Measurements from ENCODE around the gene CCN5.

Gene CCN5

DNA sequence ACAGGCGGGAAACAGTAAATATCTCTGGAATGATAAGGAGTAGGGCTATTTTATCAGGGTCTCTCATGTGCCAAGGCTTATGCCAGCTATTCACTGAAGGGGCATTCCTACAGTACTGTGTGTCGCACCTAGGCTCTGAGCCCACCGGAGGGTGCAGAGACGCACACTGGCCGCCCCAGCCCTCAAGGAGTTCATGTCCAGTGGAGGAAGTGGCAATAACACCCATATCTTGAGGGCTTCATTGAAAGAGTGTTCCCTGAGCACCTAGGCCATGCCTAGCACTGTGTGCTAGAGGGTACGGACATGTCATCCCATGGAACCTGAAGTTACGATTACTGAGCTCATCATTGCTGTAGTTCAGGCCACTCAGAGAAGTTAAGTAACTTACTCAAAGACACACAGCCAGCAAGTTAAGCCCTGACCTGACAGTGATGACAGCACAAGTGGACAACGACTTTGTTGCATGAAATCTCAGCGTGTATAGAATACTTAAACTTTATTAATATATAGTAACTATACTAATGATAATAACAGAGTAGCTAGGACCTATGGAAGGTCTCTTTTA, 8.7 kb downstream of the CCN5 start:
- Histone ChIP-seq H3K9me3 (ENCODE audit: control insufficient read depth, low read length) (no peaks in the 10 kb centered on the region), H3K4me3 (ENCODE audit: low read length) (no peak overlapping the region), H3K27me3 (ENCODE audit: control insufficient read depth, insufficient read depth, low read length) (peaks cover 4% of the 10 kb centered on the region), H3K4me1 (ENCODE audit: control insufficient read depth, insufficient read depth, low read length) (peaks cover 6% of the 10 kb centered on the region), H3K9ac (ENCODE audit: low read length) (no peak overlapping the region), H3K36me3 (ENCODE audit: control insufficient read depth, insufficient read depth, low read length) (no peaks in the 10 kb centered on the region)

DNA sequence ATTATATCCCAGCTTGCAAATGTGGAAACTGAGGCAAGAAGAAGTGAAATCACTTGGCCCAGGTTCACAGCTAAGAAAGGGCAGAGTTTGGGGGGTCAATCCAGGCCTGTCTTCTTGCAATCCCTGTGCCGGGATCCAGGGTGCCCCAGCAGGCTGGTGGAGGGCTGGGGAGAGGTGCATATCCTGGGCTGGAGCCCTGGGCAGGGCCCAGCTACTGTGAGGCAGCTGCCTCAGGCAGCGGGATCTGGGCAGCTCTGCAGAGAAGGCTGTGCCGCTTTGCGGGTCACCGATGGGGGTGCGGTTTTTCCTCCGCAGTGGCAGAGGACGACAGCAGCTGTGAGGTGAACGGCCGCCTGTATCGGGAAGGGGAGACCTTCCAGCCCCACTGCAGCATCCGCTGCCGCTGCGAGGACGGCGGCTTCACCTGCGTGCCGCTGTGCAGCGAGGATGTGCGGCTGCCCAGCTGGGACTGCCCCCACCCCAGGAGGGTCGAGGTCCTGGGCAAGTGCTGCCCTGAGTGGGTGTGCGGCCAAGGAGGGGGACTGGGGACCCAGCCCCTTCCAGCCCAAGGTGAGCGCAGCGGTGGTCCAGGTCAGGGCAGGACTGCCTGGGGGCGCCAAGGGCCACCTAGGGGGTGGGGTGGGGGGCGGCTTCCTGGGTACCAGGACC, 9.4 kb downstream of the CCN5 start:
- Histone ChIP-seq H3K4me3 (ENCODE audit: low read length) (no peak overlapping the region), H3K4me1 (ENCODE audit: control insufficient read depth, insufficient read depth, low read length) (peaks cover 13% of the 10 kb centered on the region), H3K9me3 (ENCODE audit: control insufficient read depth, low read length) (no peaks in the 10 kb centered on the region), H3K9ac (ENCODE audit: low read length) (no peak overlapping the region), H3K36me3 (ENCODE audit: control insufficient read depth, insufficient read depth, low read length) (no peaks in the 10 kb centered on the region), H3K27me3 (ENCODE audit: control insufficient read depth, insufficient read depth, low read length) (peaks cover 4% of the 10 kb centered on the region)

DNA sequence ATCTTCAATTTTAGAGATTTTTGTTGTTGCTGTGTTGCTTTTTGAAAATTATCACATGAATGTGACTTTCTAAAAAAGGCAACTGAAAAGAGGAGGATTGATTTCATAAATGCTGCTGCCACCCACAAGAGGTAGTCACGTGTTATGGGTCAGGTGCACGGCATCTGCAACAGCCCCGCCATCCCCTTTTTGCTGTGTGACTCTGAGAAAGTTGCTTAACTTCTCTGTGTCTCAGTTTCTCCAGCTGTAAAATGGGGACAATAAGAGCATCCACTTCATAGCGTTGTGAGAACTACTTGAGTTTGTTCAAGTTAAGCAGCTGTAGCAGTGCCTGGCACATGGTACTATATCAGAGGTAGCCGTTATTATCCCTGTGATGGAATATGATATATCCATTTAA, 10.7 kb downstream of the CCN5 start:
- Histone ChIP-seq H3K9me3 (ENCODE audit: control insufficient read depth, low read length) (no peaks in the 10 kb centered on the region), H3K4me3 (ENCODE audit: low read length) (no peak overlapping the region), H3K27me3 (ENCODE audit: control insufficient read depth, insufficient read depth, low read length) (peaks cover 4% of the 10 kb centered on the region), H3K4me1 (ENCODE audit: control insufficient read depth, insufficient read depth, low read length) (peaks cover 12% of the 10 kb centered on the region), H3K36me3 (ENCODE audit: control insufficient read depth, insufficient read depth, low read length) (no peaks in the 10 kb centered on the region), H3K9ac (ENCODE audit: low read length) (no peak overlapping the region)

DNA sequence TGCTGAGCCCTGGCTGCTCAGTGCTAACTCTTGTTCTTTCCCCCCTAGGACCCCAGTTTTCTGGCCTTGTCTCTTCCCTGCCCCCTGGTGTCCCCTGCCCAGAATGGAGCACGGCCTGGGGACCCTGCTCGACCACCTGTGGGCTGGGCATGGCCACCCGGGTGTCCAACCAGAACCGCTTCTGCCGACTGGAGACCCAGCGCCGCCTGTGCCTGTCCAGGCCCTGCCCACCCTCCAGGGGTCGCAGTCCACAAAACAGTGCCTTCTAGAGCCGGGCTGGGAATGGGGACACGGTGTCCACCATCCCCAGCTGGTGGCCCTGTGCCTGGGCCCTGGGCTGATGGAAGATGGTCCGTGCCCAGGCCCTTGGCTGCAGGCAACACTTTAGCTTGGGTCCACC, 11.9 kb downstream of the CCN5 start:
- Histone ChIP-seq H3K9me3 (ENCODE audit: control insufficient read depth, low read length) (no peaks in the 10 kb centered on the region), H3K9ac (ENCODE audit: low read length) (no peak overlapping the region), H3K27me3 (ENCODE audit: control insufficient read depth, insufficient read depth, low read length) (peaks cover 4% of the 10 kb centered on the region), H3K4me3 (ENCODE audit: low read length) (no peak overlapping the region), H3K4me1 (ENCODE audit: control insufficient read depth, insufficient read depth, low read length) (peaks cover 19% of the 10 kb centered on the region), H3K36me3 (ENCODE audit: control insufficient read depth, insufficient read depth, low read length) (no peaks in the 10 kb centered on the region)

DNA sequence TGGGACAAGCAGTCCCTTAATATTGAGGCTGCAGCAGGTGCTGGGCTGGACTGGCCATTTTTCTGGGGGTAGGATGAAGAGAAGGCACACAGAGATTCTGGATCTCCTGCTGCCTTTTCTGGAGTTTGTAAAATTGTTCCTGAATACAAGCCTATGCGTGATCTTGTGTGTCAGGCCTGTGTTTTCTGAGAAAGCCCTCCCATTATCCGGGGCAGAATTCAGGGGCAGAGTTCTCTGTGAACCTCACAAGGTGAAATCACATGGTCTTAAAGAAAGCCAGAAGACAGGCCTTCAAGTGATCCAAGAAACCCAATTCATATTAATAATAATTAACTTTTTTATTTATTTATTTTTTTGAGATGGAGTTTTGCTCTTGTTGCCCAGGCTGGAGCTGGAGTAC, 12.5 kb downstream of the CCN5 start:
- Histone ChIP-seq H3K4me3 (ENCODE audit: low read length) (no peak overlapping the region), H3K27me3 (ENCODE audit: control insufficient read depth, insufficient read depth, low read length) (peaks cover 4% of the 10 kb centered on the region)

DNA sequence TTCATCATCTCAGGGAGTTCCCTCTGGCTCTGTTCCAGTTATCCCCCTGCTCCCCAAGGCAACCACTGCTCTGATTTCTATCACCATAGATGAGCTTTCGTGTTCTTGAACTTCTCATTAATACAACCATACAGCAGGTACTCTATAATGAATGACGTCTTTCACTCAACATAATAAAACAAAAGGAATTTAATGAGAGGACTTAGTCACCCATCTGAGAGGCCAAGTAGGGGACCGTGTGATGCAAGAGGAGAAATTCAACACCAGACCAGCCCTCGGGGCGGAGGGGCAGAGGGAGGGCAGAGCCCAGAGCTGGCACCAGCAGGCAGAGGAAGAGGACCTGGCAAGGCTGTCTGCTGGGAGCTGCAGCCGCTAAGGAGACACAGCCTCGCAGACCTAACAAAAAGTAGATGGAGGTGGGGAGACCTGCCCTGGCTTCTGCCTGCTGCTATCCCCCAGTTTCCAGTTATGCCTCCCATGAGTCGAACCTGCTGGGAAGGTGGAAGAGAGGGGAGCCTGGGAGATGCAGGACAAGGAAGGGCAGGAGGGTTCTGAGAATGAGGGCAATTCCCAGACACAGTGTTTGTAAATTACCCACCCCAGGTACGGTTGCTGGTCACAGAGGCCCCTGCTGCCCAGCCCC, 13.8 kb downstream of the CCN5 start:
- no peaks in the 10 kb centered on the region for H3K36me3 ChIP-seq (ENCODE audit: control insufficient read depth, insufficient read depth, low read length)
- H3K4me3 ChIP-seq (ENCODE audit: low read length) = no peak overlapping the region

More for the DNA sequence above, 12.5 kb downstream of the CCN5 start:
- H3K4me1 ChIP-seq (ENCODE audit: control insufficient read depth, insufficient read depth, low read length) = peaks cover 23% of the 10 kb centered on the region
- no peak overlapping the region for H3K9ac ChIP-seq (ENCODE audit: low read length)
- no peaks in the 10 kb centered on the region for H3K9me3 ChIP-seq (ENCODE audit: control insufficient read depth, low read length)
- no peaks in the 10 kb centered on the region for H3K36me3 ChIP-seq (ENCODE audit: control insufficient read depth, insufficient read depth, low read length)

DNA sequence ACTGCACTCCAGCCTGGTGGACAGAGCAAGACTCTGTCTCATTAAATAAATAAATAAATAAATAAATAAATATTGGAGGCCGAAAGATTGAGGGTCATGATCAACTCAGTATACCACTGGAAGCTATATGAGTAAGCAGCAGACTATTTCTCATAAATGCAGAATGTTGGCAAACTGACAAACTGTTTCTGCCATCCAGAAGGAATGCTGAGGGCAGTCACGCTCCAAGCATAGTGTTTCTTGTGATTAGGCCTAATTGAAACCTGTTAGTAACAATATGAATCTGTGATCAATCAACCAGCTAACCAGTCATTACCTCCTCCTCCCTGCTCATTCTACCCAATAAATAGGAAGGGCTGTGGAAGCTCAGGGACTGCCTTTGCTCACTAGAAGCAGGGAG, 15.3 kb downstream of the CCN5 start:
- Histone ChIP-seq H3K4me3 (ENCODE audit: low read length) (no peak overlapping the region), H3K4me1 (ENCODE audit: control insufficient read depth, insufficient read depth, low read length) (peaks cover 30% of the 10 kb centered on the region), H3K36me3 (ENCODE audit: control insufficient read depth, insufficient read depth, low read length) (no peaks in the 10 kb centered on the region), H3K9me3 (ENCODE audit: control insufficient read depth, low read length) (no peaks in the 10 kb centered on the region), H3K9ac (ENCODE audit: low read length) (no peak overlapping the region), H3K27me3 (ENCODE audit: control insufficient read depth, insufficient read depth, low read length) (no peaks in the 10 kb centered on the region)

More for the DNA sequence above, 13.8 kb downstream of the CCN5 start:
- Histone ChIP-seq H3K4me1 (ENCODE audit: control insufficient read depth, insufficient read depth, low read length) (peaks cover 30% of the 10 kb centered on the region), H3K9me3 (ENCODE audit: control insufficient read depth, low read length) (no peaks in the 10 kb centered on the region), H3K27me3 (ENCODE audit: control insufficient read depth, insufficient read depth, low read length) (peaks cover under 1% of the 10 kb centered on the region), H3K9ac (ENCODE audit: low read length) (no peak overlapping the region)

DNA sequence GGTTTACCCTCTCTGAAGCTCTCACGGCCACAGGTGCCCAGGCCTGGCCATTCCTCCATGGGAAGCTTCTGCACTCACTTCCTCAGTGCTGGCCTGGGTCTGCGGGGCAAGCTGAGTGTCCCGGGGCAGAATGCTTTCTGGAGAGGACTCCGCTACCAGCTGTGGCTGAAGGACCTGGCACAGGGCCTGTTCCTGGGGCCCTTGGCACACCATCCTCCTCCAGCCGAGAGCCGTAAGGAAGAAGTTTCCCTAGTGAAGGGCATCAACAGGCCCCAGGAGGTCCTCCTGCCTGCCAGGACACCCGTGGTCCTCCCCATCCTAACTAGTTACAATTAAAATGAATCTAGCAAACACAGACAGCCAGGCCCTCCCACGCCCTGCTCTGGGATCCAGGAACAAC, 16.5 kb downstream of the CCN5 start:
- H3K9ac ChIP-seq (ENCODE audit: low read length) = no peak overlapping the region

DNA sequence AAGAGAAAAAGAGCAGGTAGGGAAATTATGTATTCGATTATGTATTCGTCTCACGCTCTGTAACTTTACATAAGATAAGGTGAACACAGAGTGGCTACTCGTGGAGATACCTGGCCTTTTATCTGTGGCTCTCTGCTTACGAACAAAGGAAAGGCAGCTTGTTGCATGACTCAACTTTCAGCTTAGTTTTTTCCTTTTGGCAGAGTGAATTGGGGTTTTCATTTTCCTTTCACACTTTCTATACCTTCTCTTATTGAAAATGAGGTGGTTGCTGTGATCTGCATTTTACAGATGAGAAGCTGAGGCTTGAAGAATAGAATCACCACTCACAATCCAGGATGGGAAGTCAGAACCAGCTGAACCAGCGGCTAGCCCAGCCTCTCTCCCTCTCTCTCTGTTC, 17.2 kb downstream of the CCN5 start:
- Histone ChIP-seq H3K4me3 (ENCODE audit: low read length) (no peak overlapping the region), H3K9me3 (ENCODE audit: control insufficient read depth, low read length) (no peaks in the 10 kb centered on the region), H3K4me1 (ENCODE audit: control insufficient read depth, insufficient read depth, low read length) (peaks cover 30% of the 10 kb centered on the region), H3K9ac (ENCODE audit: low read length) (no peak overlapping the region), H3K36me3 (ENCODE audit: control insufficient read depth, insufficient read depth, low read length) (no peaks in the 10 kb centered on the region), H3K27me3 (ENCODE audit: control insufficient read depth, insufficient read depth, low read length) (no peaks in the 10 kb centered on the region)

More for the DNA sequence above, 16.5 kb downstream of the CCN5 start:
- no peak overlapping the region for H3K4me3 ChIP-seq (ENCODE audit: low read length)
- H3K4me1 ChIP-seq (ENCODE audit: control insufficient read depth, insufficient read depth, low read length) = peaks cover 30% of the 10 kb centered on the region
- no peaks in the 10 kb centered on the region for H3K9me3 ChIP-seq (ENCODE audit: control insufficient read depth, low read length)
- no peaks in the 10 kb centered on the region for H3K36me3 ChIP-seq (ENCODE audit: control insufficient read depth, insufficient read depth, low read length)
- no peaks in the 10 kb centered on the region for H3K27me3 ChIP-seq (ENCODE audit: control insufficient read depth, insufficient read depth, low read length)

DNA sequence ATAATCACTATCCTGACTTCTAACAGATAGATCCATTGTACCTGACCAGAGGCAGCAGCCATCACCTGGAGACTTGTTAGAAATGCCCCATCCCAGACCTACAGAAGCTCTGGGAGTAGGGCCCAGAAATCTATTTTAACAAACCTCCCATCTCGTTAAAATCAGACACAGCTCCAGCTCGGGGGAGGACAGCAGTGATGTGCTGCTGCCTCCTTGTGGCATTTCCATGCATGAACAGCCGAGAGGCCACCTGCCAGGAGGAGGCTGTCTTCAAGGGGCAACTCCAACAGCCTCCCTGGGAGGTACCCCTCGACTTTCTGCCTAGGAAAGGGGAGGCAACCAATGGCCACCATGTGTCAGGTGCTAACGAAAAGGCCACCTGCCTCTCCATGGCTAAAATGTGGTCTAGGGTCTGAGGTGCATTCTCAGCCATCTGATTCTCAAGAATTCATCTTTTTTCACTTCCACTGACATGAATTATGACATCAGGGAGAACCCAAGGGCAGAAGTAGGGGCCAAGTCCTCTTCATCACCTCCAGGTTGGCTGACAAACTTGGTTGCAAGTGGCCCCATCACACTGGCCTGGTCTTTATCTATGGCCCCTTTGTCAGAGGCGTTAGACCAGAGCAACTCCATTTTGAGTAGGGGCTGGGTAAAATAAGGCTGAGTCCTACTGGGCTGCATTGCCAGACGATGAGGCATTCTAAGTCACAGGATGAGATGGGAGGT, 18.3 kb downstream of the CCN5 start:
- Histone ChIP-seq H3K36me3 (ENCODE audit: control insufficient read depth, insufficient read depth, low read length) (no peaks in the 10 kb centered on the region), H3K9ac (ENCODE audit: low read length) (no peak overlapping the region), H3K4me3 (ENCODE audit: low read length) (no peak overlapping the region), H3K9me3 (ENCODE audit: control insufficient read depth, low read length) (no peaks in the 10 kb centered on the region), H3K4me1 (ENCODE audit: control insufficient read depth, insufficient read depth, low read length) (peaks cover 30% of the 10 kb centered on the region), H3K27me3 (ENCODE audit: control insufficient read depth, insufficient read depth, low read length) (no peaks in the 10 kb centered on the region)

DNA sequence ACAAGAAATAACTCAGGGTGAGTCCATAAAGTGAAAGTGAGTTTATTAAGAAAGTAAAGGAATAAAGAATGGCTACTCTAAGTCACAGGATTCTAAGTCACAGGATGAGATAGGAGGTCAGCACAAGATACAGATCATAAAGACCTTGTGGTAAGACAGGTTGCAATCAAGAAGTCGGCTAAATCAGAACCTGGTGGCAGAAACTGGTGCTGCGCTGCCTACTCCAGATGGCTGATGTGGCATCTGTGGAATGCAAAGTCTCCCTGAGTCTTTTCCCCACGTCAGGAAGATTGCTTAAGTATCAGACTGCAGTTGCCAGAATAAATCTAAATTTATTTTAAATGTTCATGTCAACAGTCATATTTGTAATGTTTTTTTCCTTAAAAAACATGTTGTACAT, 19.8 kb downstream of the CCN5 start:
- Histone ChIP-seq H3K9ac (ENCODE audit: low read length) (no peak overlapping the region), H3K4me1 (ENCODE audit: control insufficient read depth, insufficient read depth, low read length) (peaks cover 18% of the 10 kb centered on the region), H3K9me3 (ENCODE audit: control insufficient read depth, low read length) (no peaks in the 10 kb centered on the region), H3K36me3 (ENCODE audit: control insufficient read depth, insufficient read depth, low read length) (no peaks in the 10 kb centered on the region), H3K27me3 (ENCODE audit: control insufficient read depth, insufficient read depth, low read length) (no peaks in the 10 kb centered on the region), H3K4me3 (ENCODE audit: low read length) (no peak overlapping the region)

DNA sequence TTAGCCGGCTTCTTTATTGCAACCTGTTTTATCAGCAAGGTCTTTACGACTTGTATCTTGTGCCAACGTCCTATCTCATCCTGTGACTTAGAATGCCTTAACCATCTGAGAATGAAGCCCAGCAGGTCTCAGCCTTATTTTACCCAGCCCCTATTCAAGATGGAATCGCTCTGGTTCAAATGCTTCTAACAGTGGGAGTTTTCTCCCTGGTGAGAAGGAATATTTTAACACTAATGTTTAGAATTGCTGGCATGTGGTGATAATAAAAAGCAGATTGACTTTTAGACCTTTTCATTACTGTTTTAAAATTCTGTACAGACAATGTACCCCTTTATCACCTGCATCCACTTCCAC, 20.6 kb downstream of the CCN5 start:
- Histone ChIP-seq H3K36me3 (ENCODE audit: control insufficient read depth, insufficient read depth, low read length) (no peaks in the 10 kb centered on the region), H3K4me1 (ENCODE audit: control insufficient read depth, insufficient read depth, low read length) (peaks cover 18% of the 10 kb centered on the region), H3K27me3 (ENCODE audit: control insufficient read depth, insufficient read depth, low read length) (no peaks in the 10 kb centered on the region), H3K9ac (ENCODE audit: low read length) (no peak overlapping the region), H3K4me3 (ENCODE audit: low read length) (no peak overlapping the region), H3K9me3 (ENCODE audit: control insufficient read depth, low read length) (no peaks in the 10 kb centered on the region)
